RWPE1 (cell line): ENCODE results near the gene C16orf96.

Experiments
- CTCF ChIA-PET: fragments of 350-600 bp; sonication (Branson Sonifier 250); formaldehyde crosslinking; extraction: SDS; loops from one replicate; lab custom pipeline; 2021; lab: Yijun Ruan, JAX
- POLR2A ChIA-PET: fragments of 400-600 bp; formaldehyde crosslinking; extraction: SDS; loops from one replicate; lab custom pipeline; 2020; ENCODE audit warnings: antibody characterized with exemption; ENCODE audit not compliant: low non-redundant PET; lab: Yijun Ruan, JAX
- DNase-seq: peaks from one replicate; pipeline ENCODE4 v3.0.0; 2012; ENCODE audit warnings: low spot score
- H3K27ac ChIP-seq: fragments of 450-650 bp; 2 replicates; pipeline ENCODE4 v1.5.1; 2017
- CTCF ChIP-seq: fragments of 450-650 bp; conservative IDR thresholded peaks from 2 replicates; pipeline ENCODE4 v1.5.1; 2017; ENCODE audit warnings: low read depth, mild to moderate bottlenecking

C16orf96 gene

GRCh38 chr16:4522051-4522581, 34.0 kb upstream of the C16orf96 start:
- ChIA-PET POLR2A (no interaction called here), CTCF (interaction anchor here (0.6 kb wide), 1 partner anchor 24 kb away, joined by 3 read pairs; no protein-coding TSS in a partner anchor)
- peak overlapping the region; percentile 19; the same call in 1 of the 2 replicates for H3K27ac ChIP-seq
- DNase-seq = no peak
- no peak for TF ChIP-seq CTCF

GRCh38 chr16:4523686-4524085, 32.5 kb upstream of the C16orf96 start:
- ChIA-PET CTCF (no interaction called here), POLR2A (no interaction called here)
- DNase-seq = no peak
- no peak for TF ChIP-seq CTCF
- no peak overlapping the region for H3K27ac ChIP-seq

GRCh38 chr16:4524571-4524970, 31.6 kb upstream of the C16orf96 start:
- no peak for TF ChIP-seq CTCF
- DNase-seq = no peak
- H3K27ac ChIP-seq = no peak overlapping the region
- ChIA-PET POLR2A (interaction anchor here (0.6 kb wide), 1 partner anchor 105 kb away, joined by 3 read pairs; no protein-coding TSS in a partner anchor), CTCF (no interaction called here)

- TF ChIP-seq CTCF = no peak
- ChIA-PET POLR2A (interaction anchor here (0.6 kb wide), 1 partner anchor 106 kb away, joined by 3 read pairs; no protein-coding TSS in a partner anchor), CTCF (no interaction called here)
- DNase-seq = no peak
- H3K27ac ChIP-seq = no peak overlapping the region
These were observed 31.1 kb upstream of the C16orf96 start for GRCh38 chr16:4525069-4525468.

- no peak for TF ChIP-seq CTCF
- no peak for DNase-seq
- CTCF ChIA-PET = no interaction called here
- 0 out of 2 replicates have a peak overlapping the region, but pooled peaks have one; percentile 4 for H3K27ac ChIP-seq
- POLR2A ChIA-PET = interaction anchor here (0.6 kb wide), 1 partner anchor 16 kb away, joined by 3 read pairs; no protein-coding TSS in a partner anchor
These were observed 30.4 kb upstream of the C16orf96 start for GRCh38 chr16:4525634-4526277.

- ChIA-PET CTCF (interaction anchor here (0.6 to 0.9 kb wide), 2 partner anchors 19 to 20 kb away, joined by 3 to 4 read pairs; no protein-coding TSS in a partner anchor), POLR2A (no interaction called here)
- H3K27ac ChIP-seq = peak overlapping the region; percentile 79
- no peak for TF ChIP-seq CTCF
- peak; percentile 27 for DNase-seq
These were observed 26.8 kb upstream of the C16orf96 start for GRCh38 chr16:4529085-4530060.
